ENCODE data around the gene HDAC4.

HDAC4 gene

DNA sequence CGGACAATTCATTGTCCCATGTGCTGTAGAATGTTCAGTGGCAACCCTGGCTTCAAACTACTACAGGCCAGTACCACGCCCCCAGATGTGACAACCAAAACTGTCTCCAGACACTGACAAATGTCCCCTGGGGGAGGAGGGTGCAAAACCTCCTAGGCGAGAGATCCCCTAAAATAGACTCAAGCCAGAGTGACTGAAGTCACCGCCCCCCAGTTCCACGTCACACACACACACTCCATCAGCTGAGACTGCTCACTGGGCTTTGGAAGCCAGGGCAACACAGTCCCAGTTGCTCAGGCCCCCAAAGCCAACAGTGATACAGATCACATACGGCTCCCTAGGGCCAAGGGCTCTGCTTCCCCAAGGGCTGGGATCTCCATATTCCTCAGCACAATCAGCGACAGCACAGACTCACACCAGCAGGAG, 19.1 kb downstream of the HDAC4 start:
- no peak for DNase-seq

DNA sequence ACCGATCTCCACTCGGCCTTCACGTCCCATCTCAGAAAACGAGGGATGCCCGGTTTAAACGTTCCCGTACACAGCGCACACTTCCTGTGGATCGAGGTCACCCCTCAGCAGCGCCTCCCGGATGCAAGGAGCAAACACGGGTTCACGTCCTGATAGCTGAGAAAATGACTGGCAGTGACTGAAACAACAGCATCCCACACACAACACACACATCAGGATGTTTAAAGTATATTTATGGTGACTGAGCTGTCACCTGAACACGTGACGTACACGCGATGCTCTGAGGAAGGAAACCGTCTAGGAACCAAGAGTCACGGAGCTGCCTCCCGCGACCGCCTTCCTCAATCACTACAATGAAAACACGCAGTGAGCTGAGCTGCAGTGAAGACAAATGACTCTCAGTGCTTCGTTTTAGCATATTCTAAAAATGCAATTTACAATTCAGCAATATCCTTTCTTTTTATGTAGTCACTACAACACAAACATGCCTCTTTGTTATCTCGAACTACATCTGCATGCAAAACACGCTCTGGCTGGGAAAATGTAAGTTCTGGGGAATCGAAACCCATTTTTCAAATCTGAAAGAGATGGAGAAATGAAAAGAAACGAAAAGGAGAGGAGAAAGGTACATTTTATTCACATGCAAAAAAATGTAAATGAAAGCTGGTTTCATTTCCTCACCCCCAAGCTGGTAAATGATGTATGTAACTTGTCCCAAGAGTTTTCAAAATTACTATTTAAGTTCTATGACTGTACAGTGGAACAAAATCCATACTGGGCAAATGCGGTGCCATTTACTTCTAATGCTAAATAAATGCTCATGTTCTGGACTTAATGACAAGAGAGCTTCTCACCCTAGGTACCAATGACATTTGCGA, 19.8 kb downstream of the HDAC4 start:
- peak; percentile 72 for DNase-seq

DNA sequence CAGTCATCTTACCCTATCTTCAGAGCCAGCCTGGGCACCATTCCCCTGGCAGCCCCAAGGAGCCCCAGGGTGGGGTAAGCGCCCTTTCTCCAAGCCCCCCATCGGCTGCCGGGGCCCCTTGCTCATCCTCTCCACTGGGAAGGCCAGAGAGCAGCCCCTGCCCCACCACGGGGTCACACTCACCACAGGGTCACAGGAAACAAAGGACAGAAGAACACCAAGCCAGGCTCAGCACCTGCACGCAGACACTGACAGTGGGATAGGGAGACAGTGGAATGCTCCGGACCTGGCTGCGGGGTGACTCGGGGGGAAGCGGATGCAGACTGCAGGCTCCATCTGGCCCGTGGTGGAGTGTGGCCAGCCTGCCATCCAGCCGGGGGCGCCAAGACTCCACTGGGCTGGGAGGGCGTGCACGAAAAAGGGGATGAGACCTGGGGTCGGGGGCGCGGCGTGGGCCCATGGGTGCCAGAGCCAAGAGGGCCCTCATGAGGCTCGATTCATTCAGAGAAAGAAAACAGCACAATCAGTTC, 21.1 kb downstream of the HDAC4 start:
- DNase-seq = no peak

DNA sequence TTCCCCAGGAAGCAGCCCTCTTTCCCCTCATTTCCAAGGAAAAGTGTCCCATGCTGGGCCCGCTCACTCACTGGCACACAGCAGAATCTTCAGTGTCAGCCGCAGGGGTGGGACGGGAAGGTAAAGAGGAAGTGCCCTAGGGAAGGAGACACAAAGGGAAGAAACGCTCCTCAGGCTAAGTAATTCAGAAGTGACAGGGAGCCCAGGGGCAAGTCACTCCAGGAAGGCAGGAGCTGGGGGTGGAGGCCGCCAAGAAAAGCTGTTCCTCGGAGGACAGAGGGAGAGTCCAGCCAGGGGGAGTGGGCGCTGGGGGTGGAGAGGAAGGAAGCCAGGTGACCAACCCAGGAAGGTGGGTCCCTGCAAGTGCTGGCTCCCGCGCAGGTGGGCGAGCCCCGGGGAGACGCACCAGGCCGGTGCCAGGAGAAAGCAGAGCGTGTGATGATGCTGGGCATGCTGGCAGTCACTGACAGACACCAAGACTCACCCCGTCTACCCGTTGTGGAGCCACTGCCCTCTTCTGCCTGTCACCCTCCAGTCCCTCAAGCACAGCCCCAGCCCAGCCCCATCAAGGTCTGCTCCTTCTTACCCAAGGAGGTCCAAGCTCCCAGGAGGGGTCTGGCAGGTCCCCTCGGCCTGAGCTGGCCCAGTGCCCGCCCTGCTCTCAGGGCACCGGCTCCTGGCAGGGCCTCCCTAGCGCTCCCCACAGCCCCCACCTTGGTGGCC, 21.7 kb downstream of the HDAC4 start:
- no peak for DNase-seq

DNA sequence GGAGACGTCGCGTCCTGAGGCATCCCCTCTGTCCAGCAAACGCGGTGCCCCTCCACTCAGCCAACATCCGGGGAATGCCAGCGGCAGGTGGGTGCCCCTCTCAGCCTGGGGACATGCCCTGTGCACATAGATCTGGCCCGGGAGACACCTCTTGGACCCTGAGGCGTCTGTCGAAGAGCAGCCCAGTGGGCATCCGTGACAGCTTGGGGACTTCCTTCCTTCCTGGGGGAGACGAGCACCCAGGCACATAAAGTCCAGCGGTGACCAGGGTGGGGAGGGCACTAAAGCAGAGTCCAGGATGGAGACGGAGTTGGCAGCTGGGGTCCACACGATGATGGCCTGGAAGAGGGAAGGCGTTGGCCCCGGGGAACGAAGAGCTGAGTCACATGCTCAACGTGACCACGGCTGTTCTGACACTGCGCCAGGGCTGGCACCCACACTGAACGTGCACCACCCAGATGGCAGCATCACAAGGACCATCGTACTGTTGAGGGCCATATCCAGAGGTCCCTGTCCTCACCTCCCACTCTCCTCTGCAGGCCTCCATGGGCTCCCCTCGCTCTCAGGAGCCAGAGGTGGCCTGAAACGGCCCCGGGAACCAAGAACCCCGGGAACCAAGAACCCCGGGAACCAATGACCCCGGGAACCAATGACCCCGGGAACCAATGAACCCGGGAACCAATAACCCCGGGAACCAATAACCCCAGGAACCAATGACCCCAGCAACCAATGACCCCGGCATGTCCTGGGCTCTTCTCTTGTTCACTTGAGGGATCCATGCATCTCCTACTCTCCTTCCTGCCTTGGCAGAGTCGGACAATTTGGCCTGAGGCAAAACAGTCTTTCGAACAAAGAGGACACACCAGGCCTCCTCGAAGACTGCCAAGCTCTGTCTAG, 22.6 kb downstream of the HDAC4 start:
- DNase-seq = no peak

DNA sequence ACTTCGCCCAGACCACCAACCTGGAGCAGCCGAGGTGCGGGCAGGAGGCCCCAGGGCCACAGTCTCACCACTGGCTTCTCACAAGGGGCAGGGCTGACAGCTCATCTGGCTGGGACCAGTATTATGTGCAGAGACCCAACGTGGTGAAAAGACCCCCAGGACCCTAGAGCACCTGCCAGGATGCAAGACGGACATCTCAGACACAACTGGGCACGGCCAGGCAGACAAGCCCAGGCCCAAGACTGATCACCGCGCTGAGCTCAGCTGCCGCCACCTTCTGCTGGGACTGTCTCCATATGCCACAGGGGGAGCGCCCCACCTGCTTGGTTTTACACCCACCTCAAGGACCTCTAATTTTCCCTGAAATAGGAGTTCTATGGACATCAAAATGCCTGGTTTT, 23.2 kb downstream of the HDAC4 start:
- no peak for DNase-seq

DNA sequence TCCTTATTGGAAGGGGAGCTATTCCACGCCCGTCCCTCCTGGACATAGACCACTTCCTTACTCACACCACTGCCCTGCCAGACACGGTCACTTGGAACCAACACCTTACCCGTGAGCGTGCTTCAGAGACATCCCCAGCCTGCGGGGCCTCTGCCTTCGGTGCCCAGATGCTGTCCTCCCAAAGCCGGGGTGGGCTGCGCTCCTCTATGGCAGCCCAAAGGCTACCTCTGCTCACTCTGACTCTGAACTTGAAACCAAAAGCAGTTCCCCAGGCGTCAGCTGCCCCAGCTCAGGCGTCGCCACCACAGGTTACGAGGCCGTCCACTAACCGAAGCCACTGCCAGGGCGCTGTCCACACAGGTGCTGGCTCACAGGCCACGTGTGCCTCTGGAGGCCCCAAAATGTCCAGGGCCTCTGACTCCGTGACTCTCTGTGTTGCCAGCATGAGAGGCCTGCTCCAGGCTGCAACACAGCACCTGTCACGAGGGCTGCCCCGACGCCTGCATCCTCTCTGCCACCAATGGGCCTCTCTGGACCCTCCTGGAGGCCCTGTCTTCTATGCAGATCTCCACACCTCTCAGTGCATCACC, 23.8 kb downstream of the HDAC4 start:
- no peak for DNase-seq

DNA sequence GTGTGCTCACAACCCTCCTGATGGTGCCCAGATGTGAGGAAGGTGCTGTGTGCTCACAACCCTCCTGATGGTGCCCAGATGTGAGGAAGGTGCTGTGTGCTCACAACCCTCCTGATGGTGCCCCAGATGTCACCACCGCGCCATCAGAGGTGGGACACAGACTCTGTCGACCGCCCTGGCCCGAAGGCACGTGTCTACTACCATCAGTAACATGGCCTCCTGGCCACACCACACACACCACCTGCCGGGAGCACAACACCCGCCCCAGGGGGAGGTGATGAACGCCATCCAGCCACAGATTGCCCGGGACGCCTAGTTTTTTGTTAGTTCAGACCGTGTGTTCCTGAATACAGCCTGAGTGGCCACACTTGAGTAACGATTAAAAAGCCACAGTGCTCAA, 24.5 kb downstream of the HDAC4 start:
- no peak for DNase-seq

DNA sequence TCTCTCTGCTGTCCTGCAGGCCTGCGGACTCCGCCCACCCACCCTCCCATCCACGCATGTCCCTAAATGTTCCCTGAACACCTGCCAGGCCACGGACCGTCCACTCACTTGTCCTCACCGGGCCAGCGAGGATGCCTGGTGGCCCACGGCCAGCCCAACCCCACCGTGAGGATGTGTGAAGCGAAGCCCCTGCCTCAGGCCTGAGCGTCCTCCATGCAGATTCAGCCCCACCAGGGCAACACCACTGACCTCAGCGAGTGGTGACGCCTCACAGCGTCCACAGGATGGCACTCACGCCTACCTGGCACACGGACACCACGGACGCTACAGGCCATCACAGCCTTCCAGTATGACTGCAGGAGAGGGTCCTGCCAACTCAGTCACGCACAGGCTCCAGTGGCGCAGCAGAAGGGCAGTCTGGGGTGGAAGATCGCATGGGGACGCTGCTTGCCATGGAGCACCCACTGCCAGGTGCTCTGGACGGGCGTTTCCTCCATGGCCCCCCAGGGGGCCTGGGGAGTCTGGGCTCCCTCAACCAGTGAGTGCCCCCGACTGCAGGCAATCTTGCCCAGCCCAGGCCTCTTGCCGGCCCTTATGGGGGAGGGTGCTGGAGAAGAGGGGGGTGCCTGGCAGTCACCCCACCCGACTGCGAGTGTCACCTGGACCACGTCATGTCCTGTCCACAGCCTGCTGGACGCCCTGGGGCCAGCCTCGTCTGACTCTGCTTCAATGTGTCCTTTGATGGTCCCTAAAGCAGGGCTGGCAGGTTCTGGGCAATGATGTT, 25.4 kb downstream of the HDAC4 start:
- DNase-seq = no peak

DNA sequence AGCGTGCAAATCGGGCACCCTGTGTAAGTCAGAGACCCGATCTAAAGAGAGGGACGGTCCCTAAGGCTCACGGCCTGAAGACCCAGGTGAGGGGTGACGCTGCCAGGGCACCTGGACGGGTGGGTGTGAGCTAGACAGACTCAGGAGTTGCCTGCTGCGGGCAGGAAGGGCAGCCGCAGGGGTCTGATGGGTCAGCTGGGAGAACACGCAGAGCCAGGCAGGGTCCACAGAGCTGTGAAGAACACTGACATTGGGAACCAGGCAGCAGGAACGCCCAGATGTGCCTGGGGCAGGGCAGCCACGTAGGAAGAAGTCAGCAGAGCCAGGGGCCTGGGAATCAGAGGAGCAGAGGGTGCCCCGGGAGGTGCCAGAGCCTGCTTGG, 25.9 kb downstream of the HDAC4 start:
- no peak for DNase-seq

DNA sequence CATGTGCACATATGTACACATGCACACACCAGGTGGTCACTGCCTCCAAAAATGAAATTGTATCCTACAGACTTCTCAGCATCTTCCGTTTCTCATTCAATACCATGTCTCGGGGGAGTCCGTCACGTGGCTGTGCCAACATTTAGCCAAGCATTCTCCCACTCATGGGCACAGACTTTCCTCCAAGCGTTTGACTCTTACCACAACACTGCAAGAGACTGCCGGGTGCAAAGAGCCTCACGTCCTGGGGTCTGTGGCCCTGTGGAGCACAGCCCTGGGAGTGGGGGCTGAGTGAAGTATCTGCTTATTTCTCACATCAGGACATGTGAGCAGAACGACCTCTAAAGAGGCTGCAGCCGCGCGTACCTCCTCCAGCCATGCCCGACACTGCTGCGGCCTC, 28.0 kb downstream of the HDAC4 start:
- DNase-seq = no peak

DNA sequence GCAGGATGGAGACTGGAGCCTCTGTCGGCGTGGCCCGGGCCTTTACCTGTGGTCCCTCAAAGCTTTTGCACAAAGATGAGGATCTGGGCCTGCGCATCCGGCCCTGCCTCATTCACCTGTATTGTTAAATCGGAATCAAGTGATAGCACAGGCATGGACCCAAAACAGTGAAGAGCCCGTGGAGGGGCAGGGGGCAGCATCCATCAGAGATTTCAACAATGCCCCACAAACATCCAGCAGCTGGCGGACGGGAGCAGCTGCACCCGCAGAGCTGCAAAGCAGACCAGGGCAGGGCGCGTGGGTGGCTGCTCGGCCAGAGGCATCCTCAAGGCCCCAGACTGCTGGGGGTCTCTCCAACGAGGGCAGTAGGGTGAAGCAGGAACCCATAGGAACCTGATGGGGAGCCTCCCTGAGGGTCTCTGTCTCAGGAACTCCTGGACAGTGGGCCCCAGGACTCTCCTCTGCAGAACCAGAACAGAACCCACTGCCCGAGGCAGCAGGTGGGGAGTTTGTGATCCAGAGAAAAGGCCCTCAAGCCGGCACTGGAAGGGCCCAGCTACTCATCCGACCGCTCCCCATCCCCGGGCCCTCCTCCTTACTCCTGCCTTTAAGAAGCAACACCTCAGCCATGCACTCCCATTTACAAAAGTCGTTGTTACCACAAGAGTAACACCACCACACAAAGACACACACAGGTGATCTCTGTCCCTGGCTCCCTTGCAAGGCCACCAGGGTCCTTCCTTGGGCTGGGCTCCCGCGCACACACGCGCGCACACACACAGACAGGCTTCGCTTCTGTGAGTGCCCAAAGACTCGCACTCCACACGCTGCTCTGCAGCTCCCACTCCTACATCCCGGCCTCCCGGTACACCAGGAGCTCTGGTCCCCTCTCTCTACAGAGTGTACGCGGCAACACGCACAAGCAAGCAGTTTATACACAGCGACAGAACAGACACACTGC, 28.8 kb downstream of the HDAC4 start:
- DNase-seq = no peak

DNA sequence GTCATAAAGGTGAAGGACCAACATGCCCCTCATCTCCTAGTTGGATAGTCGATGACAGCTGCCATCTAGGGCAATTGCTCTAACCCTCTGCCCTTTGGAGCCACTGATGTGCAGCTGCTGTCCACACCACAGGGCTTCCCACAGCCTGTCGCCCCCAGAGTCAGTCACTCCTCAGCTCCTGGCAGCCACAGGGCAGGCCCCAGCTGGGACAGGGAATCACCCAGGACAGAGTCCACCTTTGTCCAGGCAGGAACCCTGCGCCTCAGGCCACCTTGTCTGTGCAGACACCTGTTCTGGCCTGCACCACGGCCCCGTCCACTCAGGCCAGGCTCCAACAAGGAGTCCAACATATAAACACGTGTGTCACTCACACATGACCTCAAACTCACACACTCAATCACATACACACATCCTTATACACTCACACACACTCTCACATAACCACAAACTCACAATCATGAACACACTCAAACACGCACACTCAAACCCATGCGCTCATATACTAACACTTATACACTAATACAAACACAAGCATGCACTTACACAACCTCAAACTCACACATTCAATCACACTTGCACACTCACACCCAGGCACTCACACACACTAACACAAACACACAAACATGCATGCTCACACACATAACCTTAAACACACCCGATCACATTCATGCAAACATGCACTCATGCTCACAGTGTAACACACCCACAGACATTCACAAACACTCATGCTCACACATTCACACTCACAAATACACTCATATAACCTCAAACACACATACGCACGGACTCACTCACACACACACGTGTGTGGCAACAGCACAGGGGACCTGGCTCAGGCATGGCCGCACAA, 29.7 kb downstream of the HDAC4 start:
- no peak for DNase-seq

DNA sequence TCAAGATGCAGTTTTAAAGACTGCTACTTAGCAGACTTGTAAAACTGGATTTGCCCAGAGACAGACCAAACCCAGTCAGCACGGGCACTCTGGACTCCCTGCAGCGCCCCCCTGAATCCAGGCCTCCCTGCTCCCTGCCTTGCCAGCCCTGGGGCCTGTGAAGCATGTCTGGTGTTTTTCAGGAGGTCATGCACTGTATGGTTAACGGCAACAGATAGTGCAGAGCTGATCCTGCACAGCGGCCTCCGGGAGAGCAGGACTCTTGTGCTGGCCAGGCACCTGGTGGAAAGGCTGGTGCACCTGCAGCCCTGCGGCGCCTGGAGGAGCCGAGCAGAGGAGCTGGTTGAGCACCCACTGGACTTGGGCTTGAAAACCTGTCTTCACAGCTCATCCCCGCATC, 30.4 kb downstream of the HDAC4 start:
- DNase-seq = no peak

DNA sequence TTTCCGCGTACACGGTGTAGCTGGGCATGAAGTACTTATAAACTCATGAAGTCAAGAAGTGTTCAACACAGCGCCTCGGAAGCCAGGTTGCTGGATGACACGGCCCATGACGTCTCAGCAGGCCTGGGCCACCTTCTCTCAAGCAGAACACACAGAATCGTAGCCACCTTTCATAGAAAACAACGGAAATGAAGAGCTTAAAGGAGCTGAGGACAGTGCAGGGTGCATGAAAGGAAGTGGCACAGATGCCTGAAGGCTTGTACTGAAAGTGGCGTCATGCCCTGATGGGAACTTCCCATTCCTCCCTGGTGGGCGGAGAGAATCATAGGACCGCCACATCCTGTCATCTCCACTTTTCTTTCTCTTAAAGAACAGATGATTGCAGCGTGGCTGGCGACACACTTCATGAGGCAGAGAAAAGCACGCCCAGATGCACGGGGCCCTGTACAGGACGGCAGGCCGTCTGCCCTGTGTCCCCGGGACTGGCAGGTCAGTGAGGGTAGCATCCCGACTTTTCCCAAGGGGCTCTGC, 31.1 kb downstream of the HDAC4 start:
- DNase-seq = peak; percentile 75

DNA sequence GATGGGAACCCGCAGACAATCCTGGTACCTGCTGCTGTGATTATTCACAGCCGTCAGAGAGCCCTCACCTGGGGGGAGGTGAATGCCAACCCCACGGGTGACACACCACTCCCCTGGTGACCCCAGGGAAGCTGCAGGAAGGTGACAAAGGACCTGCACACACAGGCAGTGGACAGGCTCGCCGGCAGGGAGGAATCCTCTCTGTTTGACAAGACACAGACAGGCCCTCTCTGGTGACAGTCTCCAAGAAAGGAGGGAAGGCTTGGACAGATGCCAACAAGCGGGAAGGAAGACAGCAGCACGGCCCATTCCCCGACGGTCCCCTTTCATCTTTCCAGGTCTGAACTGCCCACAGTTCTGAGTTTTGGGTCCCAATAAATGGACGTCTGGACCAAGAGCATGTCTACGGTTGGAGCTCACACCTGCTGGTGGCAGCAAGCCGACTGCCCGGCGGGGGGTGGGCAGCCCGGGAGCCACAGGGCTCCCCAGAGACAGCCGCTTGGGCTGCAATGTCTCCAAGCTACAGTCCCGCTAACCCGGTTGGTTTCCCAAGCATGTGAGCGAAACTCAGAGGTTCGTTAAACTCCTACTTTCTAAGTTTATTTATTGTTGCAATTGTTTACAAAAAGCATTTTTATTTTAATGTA, 31.8 kb downstream of the HDAC4 start:
- no peak for DNase-seq

DNA sequence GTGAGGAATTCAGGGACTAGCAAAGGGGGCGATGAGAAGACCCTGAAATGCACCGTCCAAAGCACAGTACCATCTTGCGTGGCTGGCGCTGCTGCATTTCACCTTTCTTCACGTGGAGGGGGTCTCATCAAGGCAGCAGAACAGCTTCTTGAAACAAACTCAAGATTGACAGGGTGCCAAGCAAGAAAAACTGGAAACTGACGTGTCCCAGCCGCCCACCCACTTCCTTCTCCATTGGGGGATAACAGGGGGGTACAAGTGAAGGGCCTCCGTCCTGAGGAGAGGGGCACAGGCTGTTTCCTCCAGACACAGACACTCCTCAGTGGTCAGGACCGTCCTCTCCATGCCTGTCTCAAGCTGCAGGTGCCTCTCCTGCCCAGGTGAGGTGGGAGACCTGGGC, 32.5 kb downstream of the HDAC4 start:
- DNase-seq = no peak

DNA sequence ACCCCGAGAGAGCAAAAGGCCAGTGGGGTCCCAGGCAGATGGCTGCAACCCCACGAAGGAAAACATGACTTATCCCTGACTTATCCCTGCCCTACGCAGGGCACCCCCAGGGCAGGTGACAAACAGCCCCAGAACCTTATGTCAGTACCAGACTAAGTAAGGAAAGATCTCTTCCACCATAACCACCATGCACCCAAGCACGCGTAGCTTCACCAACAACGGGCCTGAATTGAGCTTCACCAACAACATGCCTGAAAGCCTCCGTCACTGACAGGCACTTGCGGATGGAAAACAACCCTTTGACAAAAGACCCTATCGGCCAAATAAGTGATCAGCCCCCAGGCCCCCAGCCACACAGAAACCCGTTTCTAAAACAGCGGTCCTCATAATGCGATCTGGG, 34.1 kb downstream of the HDAC4 start:
- no peak for DNase-seq
